ENCODE results near the gene ARL4D. TPM values are rescaled to one million over a fixed set of nuclear protein-coding genes. Genes with fewer than 3 reads are reported as not detected.

ARL4D gene
- total and polyA plus RNA-seq, 2 of the 8 experiments (the other 6 are each of a cell fraction or from before 2014, with no cell fraction given): 8.4 to 9.2 TPM

GRCh38 chr17:43402078-43402477, 3.3 kb downstream of the ARL4D start:
- Histone ChIP-seq H4K91ac (replicated peaks; ENCODE audit: insufficient read length, low read length) (no peak overlapping the region), H2AK5ac (ENCODE audit: low read depth, low read length) (no peak overlapping the region), H3K9me3 (ENCODE audit: insufficient read depth in 2 of 2, low read depth in 1 of 2, low read length in 1 of 2) (no peaks in the 10 kb centered on the region), H3K36me3 (ENCODE audit: control insufficient read depth in 2 of 4, insufficient read depth in 4 of 4, low read length in 3 of 4) (0 out of 8 replicates have a peak, but pooled peaks cover 0 to 2% (median 0%) of the 10 kb centered on the region in 4 experiments), H3K4me3 (ENCODE audit: extremely low read depth in 1 of 4, insufficient read depth in 2 of 4, low read depth in 3 of 4, low read length in 4 of 4) (no peak overlapping the region), H4K8ac (ENCODE audit: extremely low read depth, insufficient read depth, low read length) (no peak overlapping the region), H3K23me2 (ENCODE audit: low read depth, low read length) (peaks cover 2% of the 10 kb centered on the region; the same call in 1 of the 2 replicates), H3K56ac (replicated peaks; ENCODE audit: insufficient read length, low read depth, low read length) (no peak overlapping the region), H3K4me1 (replicated peaks in 1 of 4; ENCODE audit: control insufficient read depth in 3 of 4, insufficient read depth in 4 of 4, low read length in 3 of 4) (peaks cover 0 to 9% (median 4%) of the 10 kb centered on the region in 4 experiments; a peak in 6 of 7 replicates), H3K27ac (ENCODE audit: low read depth, low read length) (no peak overlapping the region), H3K23ac (ENCODE audit: insufficient read length) (no peak overlapping the region), H2BK12ac (ENCODE audit: low read depth, low read length) (no peak overlapping the region), H2BK15ac (ENCODE audit: low read length) (no peak overlapping the region), H3K27me3 (replicated peaks in 1 of 4; ENCODE audit: control insufficient read depth in 3 of 4, extremely low read depth in 1 of 4, insufficient read depth in 3 of 4, low read length in 3 of 4) (no peaks in the 10 kb centered on the region), H3K18ac (ENCODE audit: extremely low read depth, low read length) (no peak overlapping the region), H3K9ac (replicated peaks in 1 of 4; ENCODE audit: extremely low read depth in 1 of 4, low read depth in 3 of 4, low read length in 3 of 4) (no peak overlapping the region), H4K20me1 (replicated peaks in 1 of 2; ENCODE audit: control insufficient read depth in 1 of 2, insufficient read depth in 2 of 2, low read length in 2 of 2) (no peaks in the 10 kb centered on the region), H2BK5ac (ENCODE audit: low read depth, low read length) (no peak overlapping the region), H3K4me2 (ENCODE audit: insufficient read depth in 1 of 2, low read depth in 2 of 2, low read length in 2 of 2) (no peak overlapping the region), H3K14ac (ENCODE audit: insufficient read length) (no peak overlapping the region), H2BK20ac (ENCODE audit: low read length) (no peak overlapping the region), H3K79me1 (ENCODE audit: low read depth, low read length) (no peaks in the 10 kb centered on the region; the same call in 1 of the 2 replicates), H4K5ac (ENCODE audit: insufficient read length, low read depth, low read length) (no peak overlapping the region), H3K4ac (replicated peaks; ENCODE audit: insufficient read length, low read depth, low read length) (no peak overlapping the region), H2BK120ac (replicated peaks; ENCODE audit: low read depth, low read length) (no peak overlapping the region), H3K79me2 (ENCODE audit: control insufficient read depth in 1 of 2, insufficient read depth in 2 of 2, low read length in 2 of 2) (no peaks in the 10 kb centered on the region), H2AFZ (ENCODE audit: low read length) (no peak overlapping the region)
- TF ChIP-seq, protein P1, sequence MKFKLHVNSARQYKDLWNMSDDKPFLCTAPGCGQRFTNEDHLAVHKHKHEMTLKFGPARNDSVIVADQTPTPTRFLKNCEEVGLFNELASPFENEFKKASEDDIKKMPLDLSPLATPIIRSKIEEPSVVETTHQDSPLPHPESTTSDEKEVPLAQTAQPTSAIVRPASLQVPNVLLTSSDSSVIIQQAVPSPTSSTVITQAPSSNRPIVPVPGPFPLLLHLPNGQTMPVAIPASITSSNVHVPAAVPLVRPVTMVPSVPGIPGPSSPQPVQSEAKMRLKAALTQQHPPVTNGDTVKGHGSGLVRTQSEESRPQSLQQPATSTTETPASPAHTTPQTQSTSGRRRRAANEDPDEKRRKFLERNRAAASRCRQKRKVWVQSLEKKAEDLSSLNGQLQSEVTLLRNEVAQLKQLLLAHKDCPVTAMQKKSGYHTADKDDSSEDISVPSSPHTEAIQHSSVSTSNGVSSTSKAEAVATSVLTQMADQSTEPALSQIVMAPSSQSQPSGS (IDR thresholded peaks at IDR 0.05; ENCODE audit: low read length): no peak
- TF ChIP-seq TBP (IDR thresholded peaks at IDR 0.05; ENCODE audit: low read depth, low read length) (no peak), MAX (IDR thresholded peaks at IDR 0.05) (0 out of 2 replicates have a peak, but pooled peaks have one; percentile 16), SP4 (IDR thresholded peaks at IDR 0.05; ENCODE audit: low read length) (no peak)
- 92% methylated on average over 6 of the region's 6 CpGs; no CpG with 5 or more reads in 1 of the 2 experiments for WGBS, 2 experiments (ENCODE audit: extremely low coverage in 1 of 2, insufficient coverage in 1 of 2, insufficient read length in 1 of 2, insufficient replicate concordance in 2 of 2, low coverage in 1 of 2, low lambda C conversion rate in 2 of 2, missing lambda C conversion rate in 1 of 2)
- ChIA-PET POLR2A (ENCODE audit: partially characterized antibody) (interaction anchor here (0.6 to 15.1 kb wide), 5 partner anchors 10 to 82 kb away, joined by 3 to 184 read pairs (median 4); partner anchors contain the start of gene DHX8), CTCF (ENCODE audit: partially characterized antibody) (interaction anchor here (2.0 to 14.9 kb wide), 2 partner anchors 15 to 79 kb away, joined by 10 to 296 read pairs; partner anchors contain the start of gene DHX8)
- DNase-seq (ENCODE audit: low read depth in 1 of 2, low spot score in 2 of 2): no peak
- FAIRE-seq: no peak
